GM19467 (cell line): ENCODE measurements around the gene TSEN2.
"Not testable (repeated sequence)": the region's sequence is repeated elsewhere in the genome, so short reads cannot be mapped to it uniquely, and the experiment has no call there.

Experiments used
- ATAC-seq: cut with Tn5 transposase; IDR thresholded peaks from one replicate; pipeline ENCODE4 v1.9.1; 2021; ENCODE audit warnings: mild to moderate bottlenecking, moderate library complexity; ENCODE audit not compliant: unreplicated experiment

Gene TSEN2

DNA sequence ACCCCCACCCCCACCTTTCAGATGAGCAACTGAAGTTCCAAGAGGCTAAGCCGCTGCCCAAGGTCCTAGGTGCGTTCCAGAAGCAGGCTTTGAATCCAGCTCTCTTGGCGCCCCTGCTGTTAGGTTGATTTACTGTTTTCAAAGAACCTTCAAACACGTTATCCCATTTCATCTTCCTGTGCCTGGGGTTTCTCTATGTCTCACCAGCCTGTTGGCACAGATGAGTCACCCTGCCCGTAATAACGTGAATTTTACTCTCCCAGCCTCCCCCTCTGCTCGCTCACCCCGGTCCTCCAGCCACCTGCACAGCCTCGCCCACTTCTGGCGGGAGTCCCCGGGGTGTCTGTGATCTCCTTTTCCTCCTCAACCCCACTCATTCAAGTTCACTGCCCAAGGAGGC is 13.0 kb upstream of the TSEN2 start:
- no peak for ATAC-seq

DNA sequence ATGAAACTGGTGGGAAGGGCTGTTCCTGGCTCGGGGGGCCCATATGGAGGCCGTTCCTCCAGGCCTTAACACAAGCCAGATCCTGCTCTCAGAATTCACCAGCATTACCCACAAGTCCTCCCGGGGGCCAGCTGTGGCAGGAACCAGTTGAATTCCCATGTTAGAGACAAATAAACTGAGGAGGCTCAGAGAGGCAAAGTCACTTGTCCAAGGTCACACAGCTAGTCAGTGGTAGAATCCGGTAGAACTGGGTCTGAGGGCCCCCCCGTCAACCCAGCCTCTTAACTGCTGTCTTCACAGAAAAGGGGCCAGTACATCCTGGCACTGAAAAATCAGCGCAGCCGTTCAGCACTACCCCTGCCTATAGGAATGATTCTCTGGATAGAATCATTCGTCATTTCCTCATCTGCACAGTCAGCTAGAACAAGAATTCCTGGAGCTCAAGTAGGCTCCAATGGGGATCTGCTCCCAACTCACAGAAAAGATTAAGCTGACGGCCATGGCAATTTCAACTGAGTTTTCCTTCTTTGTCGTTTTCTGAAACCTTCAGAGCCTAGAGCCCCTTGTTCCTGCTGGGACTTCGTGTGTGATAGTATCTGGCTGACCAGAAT is 12.2 kb upstream of the TSEN2 start:
- ATAC-seq, result no peak

GRCh38 chr3:12472796-12473195 is 11.5 kb upstream of the TSEN2 start:
- ATAC-seq, result no peak

DNA sequence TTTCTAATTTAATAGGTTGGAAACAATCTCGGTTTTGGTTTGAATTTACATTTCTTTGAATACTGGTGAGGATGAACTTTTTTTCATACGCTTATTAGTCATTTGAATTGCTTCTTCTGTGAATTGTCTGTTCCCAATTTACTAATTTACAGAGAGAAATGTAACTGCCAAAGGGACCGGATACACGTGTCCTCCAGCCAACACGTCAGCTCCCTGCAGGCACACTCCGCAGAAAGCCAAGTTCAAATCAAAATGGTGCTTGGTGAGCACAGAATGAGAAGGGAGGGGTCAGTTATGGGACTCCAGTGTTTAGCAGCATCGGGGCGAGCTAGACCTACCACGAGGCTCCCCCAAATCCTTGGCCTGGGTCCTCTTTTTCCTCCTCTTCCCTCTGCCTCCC is 10.8 kb upstream of the TSEN2 start:
- ATAC-seq, result no peak

DNA sequence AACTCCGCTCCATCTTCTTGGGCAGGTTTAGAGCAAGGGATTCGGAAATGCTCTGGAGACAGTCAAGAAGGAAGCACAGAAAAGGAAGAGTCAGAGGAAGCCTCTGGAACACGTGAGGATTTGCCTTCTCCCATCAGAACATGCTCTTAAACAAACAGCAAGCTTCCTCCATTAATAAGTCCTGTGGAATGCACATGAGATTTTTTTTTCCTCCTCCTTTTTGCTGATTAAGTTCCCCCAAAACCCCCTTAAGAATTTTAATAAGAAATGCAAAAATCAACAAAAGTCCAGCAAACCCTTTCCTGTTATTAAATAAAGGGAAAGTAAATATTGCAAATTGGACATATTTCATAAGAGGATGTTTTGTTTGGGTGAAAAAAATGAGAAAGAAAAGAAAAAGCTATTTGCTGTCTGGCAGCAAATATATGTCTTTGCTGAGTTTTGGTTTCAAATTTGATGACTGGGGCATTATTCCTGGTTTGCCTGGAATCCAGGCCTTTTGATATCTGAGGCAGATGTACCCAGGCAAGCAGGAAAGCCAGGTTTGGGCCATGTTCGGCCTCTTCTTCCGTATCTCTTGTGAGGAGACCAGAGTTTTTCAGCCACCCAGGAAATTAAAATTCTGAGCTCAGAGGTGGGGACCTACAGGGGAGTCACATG is 7.9 kb upstream of the TSEN2 start:
- no peak for ATAC-seq

- ATAC-seq, result no peak
These were observed 7.0 kb upstream of the TSEN2 start for GRCh38 chr3:12477256-12477655.

- ATAC-seq, result no peak
These were observed 6.0 kb upstream of the TSEN2 start for GRCh38 chr3:12478326-12478725.

GRCh38 chr3:12479198-12479597 is 5.1 kb upstream of the TSEN2 start:
- not testable (repeated sequence) for ATAC-seq

DNA sequence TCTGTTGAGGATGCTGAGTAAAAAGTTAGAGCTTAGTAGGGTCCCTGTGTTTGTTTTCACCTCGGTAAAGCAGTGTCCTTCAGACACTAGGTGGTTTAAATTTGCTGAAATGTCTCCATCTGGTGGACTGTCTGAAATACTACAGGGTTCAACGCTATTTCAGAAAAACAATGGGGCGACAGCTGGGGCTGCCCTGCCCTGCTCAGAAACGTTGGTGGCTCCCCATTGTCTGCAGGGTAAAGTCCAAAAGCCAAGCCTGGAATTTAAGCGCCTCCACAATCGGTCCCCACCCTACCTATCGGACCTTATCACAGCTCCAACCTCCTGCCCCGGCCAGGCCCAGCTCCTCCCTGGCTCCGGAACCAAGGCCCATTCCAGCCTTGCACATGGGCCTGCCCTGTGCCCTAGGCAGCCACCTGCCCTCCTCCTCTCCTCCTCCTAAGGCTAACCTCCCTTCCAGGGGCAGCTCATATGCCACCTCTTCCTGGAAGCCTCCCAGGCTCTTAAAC is 4.3 kb upstream of the TSEN2 start:
- ATAC-seq, result no peak

DNA sequence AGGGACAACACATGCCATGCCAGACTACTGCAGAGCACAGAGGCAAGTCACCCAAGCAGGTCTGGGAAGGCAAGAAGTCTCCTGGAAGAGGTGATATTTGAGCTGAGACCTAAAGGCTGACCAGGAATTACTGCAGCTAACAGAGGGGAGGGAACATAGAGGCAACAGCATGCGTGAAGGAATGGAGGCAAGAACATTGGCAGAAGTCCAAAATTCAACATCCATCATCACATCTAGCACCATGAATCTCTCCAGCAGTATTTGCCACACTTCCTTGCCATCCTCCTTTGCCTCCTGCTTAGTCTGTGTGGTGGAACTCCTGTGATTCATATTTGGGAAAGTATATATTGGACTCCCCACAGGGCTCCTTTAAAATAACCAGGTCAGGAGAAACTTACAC is 870 bp upstream of the TSEN2 start:
- ATAC-seq, result no peak

GRCh38 chr3:12483872-12484197 is 445 bp upstream of the TSEN2 start:
- ATAC-seq, result no peak

- ATAC-seq, result no peak
These were observed 675 bp downstream of the TSEN2 start for GRCh38 chr3:12484983-12485327.

GRCh38 chr3:12486001-12486400 is 1.7 kb downstream of the TSEN2 start:
- ATAC-seq, result no peak

- ATAC-seq, result no peak
These were observed 2.6 kb downstream of the TSEN2 start for GRCh38 chr3:12486916-12487315.

- ATAC-seq, result no peak
These were observed 3.1 kb downstream of the TSEN2 start for GRCh38 chr3:12487336-12487735.

DNA sequence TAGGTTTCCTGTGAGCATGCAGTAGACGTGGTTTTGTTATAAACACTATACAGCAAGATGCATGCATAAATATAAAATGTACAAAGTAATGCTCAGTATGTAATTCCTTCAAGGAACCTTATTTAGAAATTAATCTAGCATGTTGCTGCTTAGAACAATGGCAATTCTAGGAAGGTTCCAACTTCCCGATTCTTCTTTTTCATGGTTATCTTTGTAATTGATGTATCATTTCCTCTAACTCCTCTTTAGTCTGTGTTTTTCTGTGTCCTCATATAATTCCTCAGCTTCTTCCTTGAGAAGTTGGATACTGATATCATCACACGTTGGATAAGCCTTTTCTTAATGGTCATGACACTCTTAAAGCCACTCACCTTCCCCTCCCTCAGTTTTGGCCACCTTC is 3.5 kb downstream of the TSEN2 start:
- no peak for ATAC-seq

DNA sequence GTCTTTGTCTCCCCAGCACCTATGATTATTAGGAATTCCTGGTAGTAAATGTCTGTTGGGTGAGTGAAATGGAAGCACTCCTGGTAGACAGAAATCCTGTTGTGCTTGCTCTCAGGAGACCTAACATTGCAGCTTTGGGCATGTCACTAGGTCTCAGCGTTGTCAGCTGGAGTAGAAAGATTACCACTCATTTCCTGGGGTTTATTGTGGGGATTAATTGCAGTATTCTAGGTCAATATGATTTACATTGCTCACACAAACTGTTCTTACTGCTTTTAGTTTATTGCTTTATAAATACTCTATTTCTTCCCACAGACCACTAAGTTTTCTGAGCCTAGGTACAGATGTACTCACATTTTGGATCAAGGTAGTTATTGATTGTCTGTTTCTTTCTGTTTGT is 5.1 kb downstream of the TSEN2 start:
- ATAC-seq, result no peak

GRCh38 chr3:12489832-12490231 is 5.6 kb downstream of the TSEN2 start:
- no peak for ATAC-seq

DNA sequence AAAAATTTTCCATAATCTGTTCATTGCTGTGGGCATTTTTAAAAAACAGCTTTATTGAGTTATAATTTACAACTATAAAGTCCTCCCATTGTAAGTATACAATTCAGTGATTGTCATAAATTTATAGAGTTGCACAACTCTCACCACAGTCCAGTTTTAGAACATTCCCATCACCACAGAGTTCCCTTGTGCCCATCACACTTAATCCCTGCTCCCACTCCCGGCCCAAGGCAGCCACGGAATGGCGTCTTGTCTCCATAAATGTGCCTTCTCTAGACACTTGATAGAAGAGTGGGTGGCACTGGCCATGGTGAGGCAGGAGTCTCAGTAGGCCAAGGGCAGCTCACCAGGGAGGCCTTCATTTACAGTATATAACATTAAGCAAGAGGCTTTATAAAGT is 6.3 kb downstream of the TSEN2 start:
- no peak for ATAC-seq

DNA sequence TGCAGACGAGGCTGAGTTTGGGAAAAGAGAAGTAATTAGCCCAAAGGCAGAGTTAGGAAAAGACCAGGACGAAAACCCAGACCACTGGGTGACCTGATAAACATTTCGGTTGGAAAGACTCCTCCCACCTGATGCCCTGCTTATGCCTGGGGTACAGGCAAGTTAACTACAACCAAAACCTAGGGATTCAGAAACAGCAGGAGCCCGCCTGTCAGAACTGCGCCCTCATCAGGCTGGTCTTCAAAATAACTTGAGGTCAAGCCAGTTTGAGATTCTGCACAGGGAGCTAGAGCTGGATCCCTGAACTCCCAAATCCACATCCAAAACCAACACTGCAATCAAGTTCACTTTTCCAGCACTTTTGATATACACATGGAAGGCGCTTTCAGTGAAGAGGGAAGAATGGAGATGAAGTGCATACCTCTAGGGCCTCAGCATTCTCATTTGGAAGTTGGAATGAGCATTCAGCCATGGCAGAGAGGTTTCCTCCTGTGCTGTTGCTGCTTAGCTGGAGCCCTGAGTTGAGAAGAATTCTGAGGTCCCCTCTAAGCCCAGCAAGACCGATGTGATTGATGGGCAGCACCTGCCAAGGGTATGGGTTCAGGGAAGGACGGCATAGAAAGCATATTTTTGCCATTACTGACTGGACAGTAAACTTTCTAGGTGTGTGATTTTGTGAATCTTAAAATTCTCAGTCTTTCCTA is 11.6 kb downstream of the TSEN2 start:
- no peak for ATAC-seq

DNA sequence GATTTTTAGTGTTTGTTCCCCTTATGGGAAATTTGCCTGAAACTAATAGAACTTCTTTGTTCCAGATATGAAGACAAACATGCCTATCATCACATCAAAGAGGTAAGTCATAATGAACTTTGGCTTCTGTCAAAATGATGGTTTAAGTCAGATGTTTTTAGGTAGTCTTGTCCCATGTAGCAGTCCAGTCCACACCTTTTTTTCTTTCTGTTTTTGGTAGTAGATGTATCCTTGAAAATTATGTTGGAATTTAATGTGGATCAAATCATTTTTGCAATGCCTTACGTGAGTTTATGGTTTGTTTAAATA is 12.1 kb downstream of the TSEN2 start:
- ATAC-seq, result no peak

GRCh38 chr3:12499474-12499873 is 15.2 kb downstream of the TSEN2 start:
- no peak for ATAC-seq
